Skeletal muscle tissue (tissue), 4 donors: ENCODE results near the gene ADGRF4. TPM values are rescaled to one million over a fixed set of nuclear protein-coding genes. Genes with fewer than 3 reads are reported as not detected.

Experiments used
- H3K27ac ChIP-seq: one replicate; pipeline ENCODE4 v1.7.0; 2013; ENCODE audit warnings: mild to moderate bottlenecking, low read depth, low read length, inconsistent platforms
- H3K27me3 ChIP-seq, 3 donors: one replicate each; pipeline ENCODE4 v1.7.0; 2013; ENCODE audit warnings: low read length in 3 of 3; ENCODE audit not compliant: control insufficient read depth in 3 of 3, insufficient read depth in 3 of 3
- H3K36me3 ChIP-seq, 3 donors: one replicate each; pipeline ENCODE4 v1.7.0; 2013; ENCODE audit warnings: low read length in 3 of 3; ENCODE audit not compliant: control insufficient read depth in 3 of 3, insufficient read depth in 3 of 3
- H3K4me1 ChIP-seq, 3 donors: one replicate each; pipeline ENCODE4 v1.7.0; 2013; ENCODE audit warnings: low read length in 3 of 3, mild to moderate bottlenecking in 3 of 3; ENCODE audit not compliant: control insufficient read depth in 3 of 3, insufficient read depth in 3 of 3
- H3K4me3 ChIP-seq, 3 donors: one replicate each; pipeline ENCODE4 v1.7.0; 2013; ENCODE audit warnings: low read length in 3 of 3
- H3K9ac ChIP-seq, 3 donors: one replicate each; pipeline ENCODE4 v1.7.0; 2013; ENCODE audit warnings: low read length in 3 of 3, mild to moderate bottlenecking in 3 of 3, moderate library complexity in 2 of 3, low read depth in 1 of 3
- H3K9me3 ChIP-seq, 3 donors: one replicate each; pipeline ENCODE4 v1.7.0; 2013; ENCODE audit warnings: low read length in 3 of 3; ENCODE audit not compliant: control insufficient read depth in 3 of 3
- total RNA-seq: library from RNA; depleted of rRNA; stranded (reverse); fragments of >200 nt; gene quantifications from one replicate; pipeline ENCODE4 v1.2.3, GENCODE V29; 2014
- donor health status: Osteomylitis.

Gene ADGRF4
- total RNA-seq, 1 donor from 2014 or later = not detected

DNA sequence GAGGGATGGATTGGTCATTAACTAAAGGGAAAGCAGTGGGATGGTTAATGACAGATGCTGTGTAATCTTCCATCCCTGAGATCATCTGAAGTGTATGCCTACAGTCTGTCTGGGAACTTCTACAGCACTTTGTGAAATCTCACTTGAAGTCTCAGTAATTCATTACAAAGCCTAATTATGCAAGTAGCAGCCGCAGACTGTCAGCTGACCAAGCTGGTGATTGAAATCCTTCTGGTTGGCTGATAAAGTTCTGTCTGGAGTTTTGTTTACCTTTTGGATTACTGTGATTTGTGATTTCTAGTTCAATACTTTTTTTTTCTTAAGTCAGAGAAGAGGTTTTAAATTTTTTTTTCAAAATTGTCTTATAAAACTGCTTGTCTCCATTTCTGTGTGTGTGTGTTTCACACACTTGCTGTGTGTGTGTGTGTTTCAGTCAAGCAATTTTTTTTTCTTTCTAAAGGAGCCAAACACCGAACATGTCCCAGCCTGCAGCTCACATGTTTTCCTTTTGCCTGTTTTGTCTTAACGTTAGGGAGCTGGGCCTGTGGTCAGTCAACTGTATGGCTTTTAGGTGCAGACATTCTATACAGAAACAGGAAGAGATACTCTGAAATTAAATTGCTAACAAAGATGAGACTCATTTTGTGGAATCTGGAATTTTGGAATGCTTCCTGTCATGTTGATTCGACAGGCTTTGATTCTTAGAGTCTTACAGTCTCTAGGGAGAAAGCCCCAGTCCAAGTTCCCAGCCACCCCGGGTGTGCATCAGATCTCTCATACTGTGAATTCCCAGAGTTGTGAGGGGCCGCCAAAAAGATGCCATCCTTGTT is 28.5 kb upstream of the ADGRF4 start:
- H3K27ac ChIP-seq = no peak overlapping the region
- H3K27me3 ChIP-seq = no peaks in the 10 kb centered on the region
- peaks cover 0 to 2% (median 0%) of the 10 kb centered on the region in 3 donors for H3K4me1 ChIP-seq
- H3K9ac ChIP-seq = no peak overlapping the region
- no peaks in the 10 kb centered on the region for H3K36me3 ChIP-seq
- H3K4me3 ChIP-seq = no peak overlapping the region
- H3K9me3 ChIP-seq = no peaks in the 10 kb centered on the region

- Histone ChIP-seq H3K27ac (no peak overlapping the region), H3K4me1 (peaks cover 0 to 2% (median 0%) of the 10 kb centered on the region in 3 donors), H3K27me3 (no peaks in the 10 kb centered on the region), H3K36me3 (no peaks in the 10 kb centered on the region), H3K9ac (no peak overlapping the region), H3K4me3 (no peak overlapping the region), H3K9me3 (no peaks in the 10 kb centered on the region)
These were observed 27.5 kb upstream of the ADGRF4 start for GRCh38 chr6:47670851-47671250.

DNA sequence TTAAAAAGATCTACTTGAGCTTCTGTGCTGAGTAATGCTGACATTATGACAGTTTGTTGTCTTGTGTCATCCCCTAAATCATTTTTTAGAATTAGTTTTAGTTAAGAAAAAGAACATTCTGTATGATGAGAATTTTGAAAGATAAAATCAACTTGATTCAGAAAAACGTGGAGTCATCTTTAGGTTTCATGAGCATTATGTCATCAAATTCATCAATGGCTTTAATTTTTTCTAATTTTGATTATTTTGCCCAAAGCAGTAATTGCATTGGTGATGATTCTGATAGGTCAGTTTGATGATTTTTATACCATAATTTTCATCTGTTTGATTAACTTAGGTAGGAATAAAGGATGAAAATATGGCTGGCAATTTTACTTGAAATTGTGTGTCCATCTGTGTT is 26.6 kb upstream of the ADGRF4 start:
- H3K4me1 ChIP-seq = peaks cover 0 to 2% (median 0%) of the 10 kb centered on the region in 3 donors

DNA sequence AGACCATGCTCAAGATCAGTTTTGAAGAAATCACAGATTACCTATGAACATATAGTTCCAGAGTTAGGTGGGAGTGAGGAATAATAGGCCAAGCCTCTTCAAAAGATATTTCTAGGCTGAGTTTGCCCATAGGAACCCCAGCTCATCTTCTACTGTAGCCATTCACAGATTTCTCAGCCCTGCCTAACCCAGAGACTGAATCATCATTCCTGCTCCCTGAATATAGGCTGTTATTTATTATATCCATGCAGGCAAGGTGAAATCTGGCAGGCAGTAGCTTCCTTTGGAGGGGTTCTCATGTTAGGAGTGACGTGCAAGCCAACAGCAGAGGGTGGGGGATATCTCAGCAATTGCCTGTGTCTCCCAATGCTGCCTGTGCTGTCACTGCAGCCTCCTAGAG is 25.6 kb upstream of the ADGRF4 start:
- no peak overlapping the region for H3K9ac ChIP-seq
- no peak overlapping the region for H3K4me3 ChIP-seq
- H3K36me3 ChIP-seq = no peaks in the 10 kb centered on the region
- H3K9me3 ChIP-seq = no peaks in the 10 kb centered on the region
- H3K27ac ChIP-seq = no peak overlapping the region
- H3K27me3 ChIP-seq = no peaks in the 10 kb centered on the region
- peaks cover 0 to 2% (median 0%) of the 10 kb centered on the region in 3 donors for H3K4me1 ChIP-seq

More for the DNA sequence above, 26.6 kb upstream of the ADGRF4 start:
- Histone ChIP-seq H3K9ac (no peak overlapping the region), H3K4me3 (no peak overlapping the region), H3K36me3 (no peaks in the 10 kb centered on the region), H3K27ac (no peak overlapping the region), H3K9me3 (no peaks in the 10 kb centered on the region), H3K27me3 (no peaks in the 10 kb centered on the region)

- Histone ChIP-seq H3K9ac (no peak overlapping the region), H3K27ac (no peak overlapping the region), H3K36me3 (no peaks in the 10 kb centered on the region), H3K4me1 (peaks cover 2 to 8% (median 6%) of the 10 kb centered on the region in 3 donors), H3K4me3 (no peak overlapping the region), H3K9me3 (no peaks in the 10 kb centered on the region), H3K27me3 (no peaks in the 10 kb centered on the region)
These were observed 23.7 kb upstream of the ADGRF4 start for GRCh38 chr6:47674673-47675072.

DNA sequence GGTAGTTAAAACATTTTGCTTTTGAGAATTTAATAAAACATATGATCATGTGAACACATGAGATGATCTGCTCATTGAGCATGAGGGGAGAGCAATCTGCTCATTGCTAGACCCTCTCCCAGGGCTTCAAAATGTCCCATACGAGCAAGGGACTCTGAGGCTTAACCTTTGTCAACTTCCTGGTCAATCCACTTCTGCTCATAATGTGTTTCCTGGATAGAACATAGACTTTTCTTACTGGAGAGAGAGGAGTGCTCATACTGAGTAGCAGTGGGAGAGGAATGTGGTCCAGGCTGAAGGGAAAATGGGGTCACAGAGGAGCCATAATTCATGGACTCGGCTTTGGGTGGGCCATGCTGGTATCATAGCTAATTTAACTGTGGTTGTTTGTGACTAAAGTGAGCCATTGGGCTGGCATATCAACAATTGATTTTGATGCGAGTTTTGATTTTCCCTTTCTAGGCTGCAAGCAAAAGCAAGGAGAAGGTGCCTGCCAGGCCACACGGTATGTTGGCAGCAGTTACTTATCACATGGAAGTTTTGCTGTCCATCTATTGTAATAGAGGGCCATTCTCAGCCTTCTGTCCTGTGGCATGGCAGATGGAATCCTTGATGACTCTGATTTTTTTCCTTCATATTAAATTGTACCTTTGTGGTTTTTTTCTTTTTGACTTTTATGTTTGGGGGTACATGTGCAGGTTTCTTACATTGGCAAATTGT is 20.8 kb upstream of the ADGRF4 start:
- Histone ChIP-seq H3K36me3 (no peaks in the 10 kb centered on the region), H3K4me3 (no peak overlapping the region), H3K4me1 (peaks cover 0 to 13% (median 6%) of the 10 kb centered on the region in 3 donors), H3K9me3 (no peaks in the 10 kb centered on the region), H3K27ac (no peak overlapping the region), H3K9ac (no peak overlapping the region), H3K27me3 (no peaks in the 10 kb centered on the region)

- Histone ChIP-seq H3K27ac (no peak overlapping the region), H3K4me1 (peaks cover 0 to 13% (median 6%) of the 10 kb centered on the region in 3 donors), H3K4me3 (no peak overlapping the region), H3K9me3 (no peaks in the 10 kb centered on the region), H3K9ac (no peak overlapping the region), H3K27me3 (no peaks in the 10 kb centered on the region), H3K36me3 (no peaks in the 10 kb centered on the region)
These were observed 19.6 kb upstream of the ADGRF4 start for GRCh38 chr6:47678739-47679138.

GRCh38 chr6:47679322-47679906 is 19.0 kb upstream of the ADGRF4 start:
- H3K9ac ChIP-seq = no peak overlapping the region
- H3K4me3 ChIP-seq = no peak overlapping the region
- H3K27ac ChIP-seq = peak overlapping the region; percentile 41
- H3K27me3 ChIP-seq = no peaks in the 10 kb centered on the region
- no peaks in the 10 kb centered on the region for H3K9me3 ChIP-seq
- no peaks in the 10 kb centered on the region for H3K36me3 ChIP-seq
- peaks cover 0 to 13% (median 6%) of the 10 kb centered on the region in 3 donors for H3K4me1 ChIP-seq

GRCh38 chr6:47680051-47680450 is 18.3 kb upstream of the ADGRF4 start:
- Histone ChIP-seq H3K27me3 (no peaks in the 10 kb centered on the region), H3K9ac (no peak overlapping the region), H3K36me3 (no peaks in the 10 kb centered on the region), H3K27ac (no peak overlapping the region), H3K9me3 (no peaks in the 10 kb centered on the region), H3K4me3 (no peak overlapping the region), H3K4me1 (peaks cover 0 to 13% (median 6%) of the 10 kb centered on the region in 3 donors)

DNA sequence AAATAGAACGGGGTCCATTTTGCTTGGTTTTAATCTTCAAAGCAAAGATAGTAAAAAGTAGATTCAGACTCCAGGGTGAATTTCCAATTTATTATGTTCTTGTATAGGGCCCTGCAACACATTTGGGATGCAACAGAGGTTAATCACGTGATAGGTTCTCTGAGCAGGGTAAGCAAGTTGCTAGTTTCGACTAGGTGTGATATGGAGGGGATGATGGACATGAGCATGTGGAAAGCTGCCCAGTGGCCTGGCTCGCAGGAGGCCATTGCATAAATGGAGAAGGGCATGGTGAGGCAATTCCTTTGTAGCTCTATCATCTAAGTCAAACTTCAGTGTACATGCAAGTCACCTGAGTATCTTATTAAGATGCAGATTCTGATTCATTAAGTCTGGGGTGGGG is 17.7 kb upstream of the ADGRF4 start:
- Histone ChIP-seq H3K27ac (no peak overlapping the region), H3K9ac (no peak overlapping the region), H3K4me1 (peaks cover 0 to 13% (median 6%) of the 10 kb centered on the region in 3 donors), H3K27me3 (no peaks in the 10 kb centered on the region), H3K4me3 (no peak overlapping the region), H3K36me3 (no peaks in the 10 kb centered on the region), H3K9me3 (no peaks in the 10 kb centered on the region)
